ENCODE measurements around the gene IL1R1. TPM values are rescaled to one million over a fixed set of nuclear protein-coding genes. Genes with fewer than 3 reads are reported as not detected.

IL1R1 gene, protein sequence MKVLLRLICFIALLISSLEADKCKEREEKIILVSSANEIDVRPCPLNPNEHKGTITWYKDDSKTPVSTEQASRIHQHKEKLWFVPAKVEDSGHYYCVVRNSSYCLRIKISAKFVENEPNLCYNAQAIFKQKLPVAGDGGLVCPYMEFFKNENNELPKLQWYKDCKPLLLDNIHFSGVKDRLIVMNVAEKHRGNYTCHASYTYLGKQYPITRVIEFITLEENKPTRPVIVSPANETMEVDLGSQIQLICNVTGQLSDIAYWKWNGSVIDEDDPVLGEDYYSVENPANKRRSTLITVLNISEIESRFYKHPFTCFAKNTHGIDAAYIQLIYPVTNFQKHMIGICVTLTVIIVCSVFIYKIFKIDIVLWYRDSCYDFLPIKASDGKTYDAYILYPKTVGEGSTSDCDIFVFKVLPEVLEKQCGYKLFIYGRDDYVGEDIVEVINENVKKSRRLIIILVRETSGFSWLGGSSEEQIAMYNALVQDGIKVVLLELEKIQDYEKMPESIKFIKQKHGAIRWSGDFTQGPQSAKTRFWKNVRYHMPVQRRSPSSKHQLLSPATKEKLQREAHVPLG
- 26.6 and 44.6 TPM in 2 replicates for total RNA-seq

DNA sequence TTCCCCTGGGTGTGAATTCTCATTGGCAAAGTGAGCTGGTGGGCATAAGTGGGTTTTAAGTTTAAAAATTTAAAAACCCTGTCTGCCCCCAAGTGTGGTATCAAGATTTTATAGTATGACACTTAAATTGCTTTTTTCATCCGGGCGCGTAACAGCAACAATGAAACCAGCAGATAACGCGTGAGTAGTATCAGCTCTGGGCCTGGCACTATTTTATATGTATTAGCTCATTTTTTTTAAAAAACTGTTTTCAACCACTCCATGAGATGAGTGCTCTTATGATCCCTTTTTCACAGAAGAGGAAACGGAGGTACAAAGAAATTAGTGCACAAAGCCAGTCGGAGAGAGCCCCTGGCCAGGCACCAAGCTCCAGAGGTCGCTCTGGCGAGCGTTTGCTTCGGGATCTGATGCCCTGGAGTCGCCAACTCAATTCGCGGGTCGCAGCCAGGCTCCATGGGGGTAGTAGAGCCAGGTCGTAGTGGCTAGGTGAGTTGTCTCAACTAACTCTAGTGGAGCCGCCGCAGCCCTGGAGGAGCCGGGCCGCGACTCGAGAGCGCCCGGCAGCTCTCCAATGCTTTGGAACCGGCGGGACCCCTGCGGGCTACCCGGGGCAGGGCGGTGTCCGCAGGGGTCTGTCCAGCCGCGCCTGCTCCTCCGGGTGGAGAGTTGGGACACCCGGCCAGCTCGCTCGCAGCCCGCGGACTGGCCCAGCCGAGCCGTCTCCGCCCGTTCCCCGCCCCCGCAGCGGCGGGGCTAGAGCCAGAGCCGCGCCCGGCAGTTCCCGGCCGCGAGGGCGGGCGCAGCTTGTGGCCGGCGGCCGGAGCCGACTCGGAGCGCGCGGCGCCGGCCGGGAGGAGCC, at the start of gene IL1R1:
TSS of gene IL1R1 (plus strand) at position 777 of the 859 bp plus-strand sequence. CDS start 14,979 bp downstream, outside the sequence.

GRCh38 chr2:102186791-102187495, 44.4 kb downstream of the IL1R1 start, which contains the start of gene IL1RL2:
Gene IL1RL2 (plus strand): TSS chr2:102187023. CDS start chr2:102187868, 845 bp downstream.

Other genes starting within 250 kb of the IL1R1 start
- not detected in 2 replicates for gene IL1R2, start 150.8 kb upstream of the IL1R1 start, total RNA-seq
- 0.22 and 0.43 TPM in 2 replicates for gene IL1RL2, start 44.3 kb downstream of the IL1R1 start, total RNA-seq
- gene IL1RL1, start 168.8 kb downstream of the IL1R1 start, total RNA-seq, result 0.22 and 0.57 TPM in 2 replicates
- gene IL18R1, start 213.1 kb downstream of the IL1R1 start, total RNA-seq, result 0.43 and 0.44 TPM in 2 replicates